ENCODE measurements around the gene TDRD7.

GRCh38 chr9:97403746-97404316, 8.1 kb upstream of the TDRD7 start:
- TF ChIP-seq CTCF (conservative IDR thresholded peaks at IDR 0.05 in 1 of 2, IDR thresholded peaks at IDR 0.05 in 1 of 2; ENCODE audit: extremely low read depth in 1 of 2, insufficient read depth in 1 of 2, low read depth in 1 of 2, low read length in 2 of 2) (no peak), EZH2 (IDR thresholded peaks at IDR 0.05; ENCODE audit: borderline replicate concordance, low read length) (no peak)

Data from mammary epithelial cell (primary cell).